Trophoblast cell (in vitro differentiated cells and primary cell): ENCODE data around the gene UBE2E2.

Experiments
- DNase-seq, 2 donors: peaks; one replicate each; pipeline ENCODE4 v3.0.0-alpha.2; 2016
- H2AFZ ChIP-seq: 2 replicates; pipeline ENCODE4 v1.6.1; 2013; ENCODE audit warnings: low read length, moderate library complexity, mild to moderate bottlenecking; ENCODE audit not compliant: insufficient read depth, poor library complexity
- H2AK5ac ChIP-seq: 2 replicates; pipeline ENCODE4 v1.6.1; 2013; ENCODE audit warnings: mild to moderate bottlenecking, low read length
- H2BK120ac ChIP-seq: 2 replicates; pipeline ENCODE4 v1.6.1; 2013; ENCODE audit warnings: low read length, mild to moderate bottlenecking, moderate library complexity; ENCODE audit not compliant: insufficient read depth, poor library complexity
- H2BK12ac ChIP-seq: 2 replicates; pipeline ENCODE4 v1.6.1; 2013; ENCODE audit warnings: mild to moderate bottlenecking, low read length, moderate library complexity
- H2BK5ac ChIP-seq: 2 replicates; pipeline ENCODE4 v1.6.1; 2013; ENCODE audit warnings: low read length, low read depth, moderate library complexity, mild to moderate bottlenecking; ENCODE audit not compliant: poor library complexity
- H3K14ac ChIP-seq: 2 replicates; pipeline ENCODE4 v1.6.1; 2013; ENCODE audit warnings: mild to moderate bottlenecking, low read length
- H3K18ac ChIP-seq: 2 replicates; pipeline ENCODE4 v1.6.1; 2013; ENCODE audit warnings: mild to moderate bottlenecking, low read length
- H3K23ac ChIP-seq: 2 replicates; pipeline ENCODE4 v1.6.1; 2013; ENCODE audit warnings: low read length
- H3K27ac ChIP-seq: 2 replicates; pipeline ENCODE4 v1.5.1; 2013; ENCODE audit warnings: low read depth, mild to moderate bottlenecking, inconsistent platforms, low read length, moderate library complexity
- H3K27me3 ChIP-seq: 2 replicates; pipeline ENCODE4 v1.6.1; 2013; ENCODE audit warnings: inconsistent platforms, mild to moderate bottlenecking, low read length, moderate library complexity; ENCODE audit not compliant: insufficient read depth
- H3K36me3 ChIP-seq, 2 experiments: 1 replicate in 1 of 2; 2 replicates in 1 of 2; pipeline ENCODE4 v1.6.1; 2013; ENCODE audit warnings: low read length in 2 of 2, mild to moderate bottlenecking in 2 of 2, moderate library complexity in 1 of 2; ENCODE audit not compliant: insufficient read depth in 2 of 2, control insufficient read depth in 1 of 2
- H3K4ac ChIP-seq: 2 replicates; pipeline ENCODE4 v1.6.1; 2013; ENCODE audit warnings: low read depth, mild to moderate bottlenecking, low read length, moderate library complexity
- H3K4me1 ChIP-seq, 2 experiments: 1 replicate in 1 of 2; 2 replicates in 1 of 2; pipeline ENCODE4 v1.6.1; 2013; ENCODE audit warnings: low read length in 2 of 2, mild to moderate bottlenecking in 2 of 2, moderate library complexity in 1 of 2; ENCODE audit not compliant: insufficient read depth in 2 of 2, control insufficient read depth in 1 of 2
- H3K4me2 ChIP-seq: 2 replicates; pipeline ENCODE4 v1.6.1; 2013; ENCODE audit warnings: inconsistent platforms, mild to moderate bottlenecking, low read length, moderate library complexity
- H3K4me3 ChIP-seq: 2 replicates; pipeline ENCODE4 v1.5.1; 2013; ENCODE audit warnings: mild to moderate bottlenecking, low read depth, low read length, inconsistent platforms
- H3K79me1 ChIP-seq: one replicate; pipeline ENCODE4 v1.6.1; 2013; ENCODE audit warnings: low read length
- H3K79me2 ChIP-seq: 2 replicates; pipeline ENCODE4 v1.6.1; 2013; ENCODE audit warnings: low read length, mild to moderate bottlenecking; ENCODE audit not compliant: control insufficient read depth, insufficient read depth, poor library complexity
- H3K9ac ChIP-seq: 2 replicates; pipeline ENCODE4 v1.6.1; 2013; ENCODE audit warnings: mild to moderate bottlenecking, low read length
- H3K9me3 ChIP-seq: 2 replicates; pipeline ENCODE4 v1.6.1; 2013; ENCODE audit warnings: low read depth, mild to moderate bottlenecking, control low read depth, inconsistent platforms, low read length; ENCODE audit not compliant: insufficient read depth
- H4K12ac ChIP-seq: 2 replicates; pipeline ENCODE4 v1.6.1; 2013; ENCODE audit warnings: low read depth, mild to moderate bottlenecking, low read length, moderate library complexity
- H4K8ac ChIP-seq: 2 replicates; pipeline ENCODE4 v1.6.1; 2013; ENCODE audit warnings: low read depth, mild to moderate bottlenecking, low read length, moderate library complexity
- H4K91ac ChIP-seq: one replicate; pipeline ENCODE4 v1.6.1; 2013; ENCODE audit warnings: low read depth, mild to moderate bottlenecking, low read length, moderate library complexity
- WGBS: extraction: QIAGEN DNeasy Blood & Tissue Kit; methylation state at CpG from one replicate; pipeline ENCODE4 v1.1.7; 2013; ENCODE audit warnings: missing lambda C conversion rate; ENCODE audit not compliant: insufficient read length, insufficient coverage; ENCODE audit errors: extremely low coverage; 5-methylcytosine and 5-hydroxymethylcytosine counted together

Gene UBE2E2

GRCh38 chr3:23480329-23480714, 277.2 kb downstream of the UBE2E2 start:
- Histone ChIP-seq H2AFZ (no peak overlapping the region), H3K4ac (no peak overlapping the region), H4K8ac (no peak overlapping the region), H3K4me2 (no peak overlapping the region), H2AK5ac (no peak overlapping the region), H4K12ac (no peak overlapping the region), H3K4me3 (no peak overlapping the region), H3K36me3 (no peaks in the 10 kb centered on the region), H3K27me3 (no peaks in the 10 kb centered on the region), H3K4me1 (peaks cover 0 to 2% of the 10 kb centered on the region in 2 experiments), H3K27ac (no peak overlapping the region), H3K23ac (no peak overlapping the region), H2BK5ac (no peak overlapping the region), H3K14ac (no peak overlapping the region), H4K91ac (no peak overlapping the region), H3K9me3 (peaks cover 3% of the 10 kb centered on the region), H3K79me2 (no peaks in the 10 kb centered on the region), H3K9ac (no peak overlapping the region), H3K79me1 (no peaks in the 10 kb centered on the region), H3K18ac (no peak overlapping the region), H2BK12ac (no peak overlapping the region), H2BK120ac (no peak overlapping the region)
- no peak for DNase-seq
- no CpG with 5 or more reads among the region's 8 CpGs for WGBS

- no peak for DNase-seq
- Histone ChIP-seq H3K79me2 (no peaks in the 10 kb centered on the region), H3K36me3 (no peaks in the 10 kb centered on the region), H3K9me3 (peaks cover 6% of the 10 kb centered on the region), H4K12ac (no peak overlapping the region), H3K4me3 (no peak overlapping the region), H3K27me3 (no peaks in the 10 kb centered on the region), H3K79me1 (no peaks in the 10 kb centered on the region), H3K18ac (no peak overlapping the region), H2AK5ac (no peak overlapping the region), H4K91ac (no peak overlapping the region), H3K4me2 (no peak overlapping the region), H3K23ac (no peak overlapping the region), H3K27ac (no peak overlapping the region), H2BK5ac (no peak overlapping the region), H3K14ac (no peak overlapping the region), H2BK12ac (no peak overlapping the region), H4K8ac (no peak overlapping the region), H2AFZ (no peak overlapping the region), H3K4ac (no peak overlapping the region), H2BK120ac (no peak overlapping the region), H3K9ac (no peak overlapping the region), H3K4me1 (no peaks in the 10 kb centered on the region)
- WGBS, result no CpG with 5 or more reads among the region's 5 CpGs
These were observed 278.0 kb downstream of the UBE2E2 start for GRCh38 chr3:23481011-23481615.

GRCh38 chr3:23481616-23482278, 278.6 kb downstream of the UBE2E2 start:
- DNase-seq, result no peak
- H4K8ac ChIP-seq, result no peak overlapping the region
- peaks cover 6% of the 10 kb centered on the region for H3K9me3 ChIP-seq
- H3K36me3 ChIP-seq, result no peaks in the 10 kb centered on the region
- no peak overlapping the region for H3K4me3 ChIP-seq
- H3K4me1 ChIP-seq, result no peaks in the 10 kb centered on the region
- no CpG with 5 or more reads among the region's 3 CpGs for WGBS
- H3K14ac ChIP-seq, result no peak overlapping the region
- no peak overlapping the region for H3K23ac ChIP-seq
- H3K4me2 ChIP-seq, result no peak overlapping the region
- no peak overlapping the region for H3K9ac ChIP-seq
- no peak overlapping the region for H2AK5ac ChIP-seq
- no peak overlapping the region for H3K4ac ChIP-seq
- H2BK120ac ChIP-seq, result no peak overlapping the region
- no peak overlapping the region for H3K27ac ChIP-seq
- H2BK5ac ChIP-seq, result no peak overlapping the region
- no peak overlapping the region for H2AFZ ChIP-seq
- no peaks in the 10 kb centered on the region for H3K79me2 ChIP-seq
- H2BK12ac ChIP-seq, result no peak overlapping the region
- no peak overlapping the region for H3K18ac ChIP-seq
- H3K79me1 ChIP-seq, result no peaks in the 10 kb centered on the region
- no peak overlapping the region for H4K12ac ChIP-seq
- H4K91ac ChIP-seq, result no peak overlapping the region
- H3K27me3 ChIP-seq, result no peaks in the 10 kb centered on the region

- no peak overlapping the region for H3K14ac ChIP-seq
- peaks cover 0 to 2% of the 10 kb centered on the region in 2 experiments for H3K4me1 ChIP-seq
- no peak overlapping the region for H2AFZ ChIP-seq
- peaks cover 3% of the 10 kb centered on the region for H3K9me3 ChIP-seq
- H3K23ac ChIP-seq, result no peak overlapping the region
- H2BK12ac ChIP-seq, result no peak overlapping the region
- DNase-seq, result peak in 1 of 2 donors; percentile 10
- H2BK5ac ChIP-seq, result no peak overlapping the region
- no peak overlapping the region for H4K8ac ChIP-seq
- no peak overlapping the region for H3K27ac ChIP-seq
- H3K36me3 ChIP-seq, result no peaks in the 10 kb centered on the region
- no peak overlapping the region for H4K91ac ChIP-seq
- no peak overlapping the region for H2AK5ac ChIP-seq
- no peak overlapping the region for H3K4me3 ChIP-seq
- no peak overlapping the region for H2BK120ac ChIP-seq
- H3K27me3 ChIP-seq, result no peaks in the 10 kb centered on the region
- H4K12ac ChIP-seq, result no peak overlapping the region
- no CpG with 5 or more reads among the region's 4 CpGs for WGBS
- no peak overlapping the region for H3K9ac ChIP-seq
- no peak overlapping the region for H3K4me2 ChIP-seq
- H3K79me2 ChIP-seq, result no peaks in the 10 kb centered on the region
- H3K18ac ChIP-seq, result no peak overlapping the region
- no peak overlapping the region for H3K4ac ChIP-seq
- no peaks in the 10 kb centered on the region for H3K79me1 ChIP-seq
These were observed 281.3 kb downstream of the UBE2E2 start for GRCh38 chr3:23484386-23484785.
